Cardiac muscle cell (in vitro differentiated cells and primary cell): ENCODE data around the gene SLC12A7. TPM values are rescaled to one million over a fixed set of nuclear protein-coding genes. Genes with fewer than 3 reads are reported as not detected.
"Not testable (repeated sequence)": the region's sequence is repeated elsewhere in the genome, so short reads cannot be mapped to it uniquely, and the experiment has no call there.

Source experiments
- DNase-seq, 2 donors: peaks; one replicate each; pipeline versions ENCODE4 v3.0.0 to v3.0.0-alpha.2; 2010 to 2017; ENCODE audit warnings: low read depth in 1 of 2, low spot score in 1 of 2
- H3K27ac ChIP-seq: fragments of 200-600 bp; sonication (generic); 2 replicates; pipeline ENCODE4 v1.5.1; 2016
- H3K27me3 ChIP-seq: fragments of 200-600 bp; sonication (generic); 2 replicates; pipeline ENCODE4 v1.6.0; 2016; ENCODE audit warnings: control low read depth
- H3K36me3 ChIP-seq: fragments of 200-600 bp; sonication (generic); 2 replicates; pipeline ENCODE4 v1.5.1; 2016; ENCODE audit warnings: control low read depth
- H3K4me1 ChIP-seq: fragments of 200-600 bp; sonication (generic); 2 replicates; pipeline ENCODE4 v1.8.1; 2017; ENCODE audit warnings: low read depth, mild to moderate bottlenecking, mixed run types
- H3K4me3 ChIP-seq: fragments of 200-600 bp; sonication (generic); 2 replicates; pipeline ENCODE4 v1.5.1; 2016; ENCODE audit warnings: mild to moderate bottlenecking
- H3K9me3 ChIP-seq: fragments of 200-600 bp; sonication (generic); 2 replicates; pipeline ENCODE4 v1.5.1; 2017; ENCODE audit warnings: low read depth, mild to moderate bottlenecking, control low read depth
- CTCF ChIP-seq: IDR thresholded peaks from 2 replicates; pipeline ENCODE4 v1.5.1; 2012; ENCODE audit warnings: low read depth, mild to moderate bottlenecking, low read length
- polyA plus RNA-seq: library from polyadenylated mRNA; unstranded; fragments of >200 nt; fragmentation: Nextera tagmentation; extraction: Ambion mirVana; gene quantifications from 2 replicates; pipeline ENCODE4 v1.2.1, GENCODE V29; 2016
- total RNA-seq: library from RNA; depleted of rRNA; stranded (reverse); fragments of >200 nt; gene quantifications from 2 replicates; pipeline ENCODE4 v1.2.3, GENCODE V29; 2016

SLC12A7 gene
- total RNA-seq (25.5 and 29.9 TPM in 2 replicates), polyA plus RNA-seq (14.1 and 21.9 TPM in 2 replicates)

- Histone ChIP-seq H3K27me3 (no peaks in the 10 kb centered on the region), H3K4me3 (peak within 1 kb of the TSS; percentile 91), H3K4me1 (peaks cover 12% of the 10 kb centered on the region), H3K36me3 (no peaks in the 10 kb centered on the region), H3K27ac (no peak within 1 kb of the TSS), H3K9me3 (no peaks in the 10 kb centered on the region)
- no peak for TF ChIP-seq CTCF
- peak; percentile 42 to 79 for DNase-seq
These were observed at the start of gene SLC12A7 for GRCh38 chr5:1111727-1112289. Gene SLC12A7 (minus strand): TSS chr5:1112063. CDS start chr5:1111991, 72 bp downstream.

- H3K36me3 ChIP-seq = no peaks in the 10 kb centered on the region
- peak in 1 of 2 donors; percentile 12 for DNase-seq
- no peaks in the 10 kb centered on the region for H3K9me3 ChIP-seq
- no peak for TF ChIP-seq CTCF
- H3K27me3 ChIP-seq = peaks cover 25% of the 10 kb centered on the region
- H3K4me1 ChIP-seq = no peaks in the 10 kb centered on the region
- no peak overlapping the region for H3K4me3 ChIP-seq
- no peak overlapping the region for H3K27ac ChIP-seq
These were observed 49.4 kb upstream of the SLC12A7 start for GRCh38 chr5:1161108-1161832.

GRCh38 chr5:1159774-1160406 is 48.0 kb upstream of the SLC12A7 start:
- Histone ChIP-seq H3K27me3 (peaks cover 38% of the 10 kb centered on the region), H3K36me3 (no peaks in the 10 kb centered on the region), H3K4me1 (no peaks in the 10 kb centered on the region), H3K4me3 (no peak overlapping the region), H3K27ac (no peak overlapping the region), H3K9me3 (no peaks in the 10 kb centered on the region)
- TF ChIP-seq CTCF = no peak
- no peak for DNase-seq

GRCh38 chr5:1159341-1159675 is 47.4 kb upstream of the SLC12A7 start:
- H3K4me3 ChIP-seq = no peak overlapping the region
- no peaks in the 10 kb centered on the region for H3K9me3 ChIP-seq
- no peak overlapping the region for H3K27ac ChIP-seq
- no peak for DNase-seq
- H3K4me1 ChIP-seq = no peaks in the 10 kb centered on the region
- H3K36me3 ChIP-seq = no peaks in the 10 kb centered on the region
- H3K27me3 ChIP-seq = peaks cover 44% of the 10 kb centered on the region
- TF ChIP-seq CTCF = no peak

GRCh38 chr5:1158647-1159340 is 46.9 kb upstream of the SLC12A7 start:
- Histone ChIP-seq H3K4me1 (no peaks in the 10 kb centered on the region), H3K4me3 (no peak overlapping the region), H3K9me3 (no peaks in the 10 kb centered on the region), H3K36me3 (no peaks in the 10 kb centered on the region), H3K27ac (no peak overlapping the region), H3K27me3 (peaks cover 49% of the 10 kb centered on the region)
- no peak for DNase-seq
- TF ChIP-seq CTCF = no peak

GRCh38 chr5:1157461-1157986 is 45.7 kb upstream of the SLC12A7 start:
- DNase-seq, H3K4me1 ChIP-seq, H3K36me3 ChIP-seq, H3K9me3 ChIP-seq, H3K4me3 ChIP-seq, H3K27ac ChIP-seq: not testable (repeated sequence)
- H3K27me3 ChIP-seq = peaks cover 62% of the 10 kb centered on the region
